Measurements from ENCODE around the gene CACNA2D4. TPM values are rescaled to one million over a fixed set of nuclear protein-coding genes. Genes with fewer than 3 reads are reported as not detected.

The CACNA2D4 gene
- total RNA-seq, 2 experiments from 2014 or later = 20.8 to 23.6 TPM

GRCh38 chr12:1845427-1845826 lies 73.0 kb downstream of the CACNA2D4 start:
- no peaks in the 10 kb centered on the region for H3K4me1 Mint-ChIP-seq
- H3K27ac Mint-ChIP-seq = no peak overlapping the region
- H3K27me3 Mint-ChIP-seq = peaks cover 10% of the 10 kb centered on the region
- H3K4me3 Mint-ChIP-seq = no peak overlapping the region
- no peaks in the 10 kb centered on the region for H3K9me3 Mint-ChIP-seq
- DNase-seq = no peak
- no peaks in the 10 kb centered on the region for H3K36me3 Mint-ChIP-seq (ENCODE audit: low read depth)
- POLR2A ChIA-PET = no interaction called here
- CTCF ChIA-PET = no interaction called here

GRCh38 chr12:1844661-1845409 lies 73.6 kb downstream of the CACNA2D4 start:
- Mint-ChIP-seq H3K9me3 (no peaks in the 10 kb centered on the region), H3K27me3 (peaks cover 10% of the 10 kb centered on the region), H3K4me3 (no peak overlapping the region), H3K27ac (no peak overlapping the region), H3K36me3 (ENCODE audit: low read depth) (no peaks in the 10 kb centered on the region), H3K4me1 (no peaks in the 10 kb centered on the region)
- ChIA-PET CTCF (no interaction called here), POLR2A (no interaction called here)
- DNase-seq = no peak

GRCh38 chr12:1844223-1844622 lies 74.2 kb downstream of the CACNA2D4 start:
- ChIA-PET POLR2A (no interaction called here), CTCF (no interaction called here)
- H3K4me3 Mint-ChIP-seq = no peak overlapping the region
- no peaks in the 10 kb centered on the region for H3K36me3 Mint-ChIP-seq (ENCODE audit: low read depth)
- H3K27ac Mint-ChIP-seq = no peak overlapping the region
- H3K9me3 Mint-ChIP-seq = no peaks in the 10 kb centered on the region
- H3K27me3 Mint-ChIP-seq = peaks cover 10% of the 10 kb centered on the region
- no peaks in the 10 kb centered on the region for H3K4me1 Mint-ChIP-seq
- DNase-seq = no peak

- ChIA-PET CTCF (no interaction called here), POLR2A (no interaction called here)
- no peak for DNase-seq
- no peaks in the 10 kb centered on the region for H3K36me3 Mint-ChIP-seq (ENCODE audit: low read depth)
- peaks cover 10% of the 10 kb centered on the region for H3K27me3 Mint-ChIP-seq
- no peaks in the 10 kb centered on the region for H3K9me3 Mint-ChIP-seq
- no peak overlapping the region for H3K27ac Mint-ChIP-seq
- no peak overlapping the region for H3K4me3 Mint-ChIP-seq
- no peaks in the 10 kb centered on the region for H3K4me1 Mint-ChIP-seq
Observed at GRCh38 chr12:1843641-1844005, 74.8 kb downstream of the CACNA2D4 start.

- no peaks in the 10 kb centered on the region for H3K9me3 Mint-ChIP-seq
- POLR2A ChIA-PET = no interaction called here
- no peaks in the 10 kb centered on the region for H3K4me1 Mint-ChIP-seq
- no peak overlapping the region for H3K4me3 Mint-ChIP-seq
- no peak for DNase-seq
- H3K27ac Mint-ChIP-seq = no peak overlapping the region
- peaks cover 10% of the 10 kb centered on the region for H3K27me3 Mint-ChIP-seq
- H3K36me3 Mint-ChIP-seq (ENCODE audit: low read depth) = no peaks in the 10 kb centered on the region
- CTCF ChIA-PET = no interaction called here
Observed at GRCh38 chr12:1842905-1843640, 75.4 kb downstream of the CACNA2D4 start.

GRCh38 chr12:1842183-1842904 lies 76.1 kb downstream of the CACNA2D4 start:
- H3K9me3 Mint-ChIP-seq = no peaks in the 10 kb centered on the region
- ChIA-PET POLR2A (no interaction called here), CTCF (no interaction called here)
- H3K27me3 Mint-ChIP-seq = peaks cover 10% of the 10 kb centered on the region
- H3K4me1 Mint-ChIP-seq = no peaks in the 10 kb centered on the region
- no peak overlapping the region for H3K4me3 Mint-ChIP-seq
- no peak overlapping the region for H3K27ac Mint-ChIP-seq
- no peak for DNase-seq
- no peaks in the 10 kb centered on the region for H3K36me3 Mint-ChIP-seq (ENCODE audit: low read depth)

GRCh38 chr12:1841586-1842182 lies 76.8 kb downstream of the CACNA2D4 start:
- no peak overlapping the region for H3K27ac Mint-ChIP-seq
- no peaks in the 10 kb centered on the region for H3K4me1 Mint-ChIP-seq
- H3K27me3 Mint-ChIP-seq = peaks cover 10% of the 10 kb centered on the region
- CTCF ChIA-PET = no interaction called here
- POLR2A ChIA-PET = no interaction called here
- H3K36me3 Mint-ChIP-seq (ENCODE audit: low read depth) = no peaks in the 10 kb centered on the region
- no peak for DNase-seq
- no peak overlapping the region for H3K4me3 Mint-ChIP-seq
- no peaks in the 10 kb centered on the region for H3K9me3 Mint-ChIP-seq

- H3K9me3 Mint-ChIP-seq = no peaks in the 10 kb centered on the region
- peaks cover 10% of the 10 kb centered on the region for H3K27me3 Mint-ChIP-seq
- no peaks in the 10 kb centered on the region for H3K4me1 Mint-ChIP-seq
- H3K36me3 Mint-ChIP-seq (ENCODE audit: low read depth) = no peaks in the 10 kb centered on the region
- POLR2A ChIA-PET = no interaction called here
- no peak overlapping the region for H3K27ac Mint-ChIP-seq
- CTCF ChIA-PET = no interaction called here
- DNase-seq = no peak
- no peak overlapping the region for H3K4me3 Mint-ChIP-seq
Observed at GRCh38 chr12:1840981-1841425, 77.4 kb downstream of the CACNA2D4 start.

GRCh38 chr12:1839956-1840951 lies 78.2 kb downstream of the CACNA2D4 start:
- no peak overlapping the region for H3K4me3 Mint-ChIP-seq
- peaks cover 10% of the 10 kb centered on the region for H3K27me3 Mint-ChIP-seq
- H3K36me3 Mint-ChIP-seq (ENCODE audit: low read depth) = no peaks in the 10 kb centered on the region
- CTCF ChIA-PET = interaction anchor here (0.6 kb wide), 1 partner anchor 1025 kb away, joined by 3 read pairs; no protein-coding TSS in a partner anchor
- H3K9me3 Mint-ChIP-seq = no peaks in the 10 kb centered on the region
- POLR2A ChIA-PET = no interaction called here
- no peak overlapping the region for H3K27ac Mint-ChIP-seq
- no peak for DNase-seq
- H3K4me1 Mint-ChIP-seq = no peaks in the 10 kb centered on the region

GRCh38 chr12:1839464-1839863 lies 79.0 kb downstream of the CACNA2D4 start:
- Mint-ChIP-seq H3K27me3 (peaks cover 7% of the 10 kb centered on the region), H3K9me3 (no peaks in the 10 kb centered on the region), H3K36me3 (ENCODE audit: low read depth) (no peaks in the 10 kb centered on the region), H3K27ac (no peak overlapping the region), H3K4me3 (no peak overlapping the region), H3K4me1 (no peaks in the 10 kb centered on the region)
- CTCF ChIA-PET = interaction anchor here (0.6 kb wide), 1 partner anchor 1026 kb away, joined by 3 read pairs; no protein-coding TSS in a partner anchor
- POLR2A ChIA-PET = no interaction called here
- no peak for DNase-seq

GRCh38 chr12:1838994-1839365 lies 79.5 kb downstream of the CACNA2D4 start:
- Mint-ChIP-seq H3K4me3 (no peak overlapping the region), H3K36me3 (ENCODE audit: low read depth) (no peaks in the 10 kb centered on the region), H3K27me3 (peaks cover 4% of the 10 kb centered on the region), H3K9me3 (no peaks in the 10 kb centered on the region), H3K4me1 (no peaks in the 10 kb centered on the region), H3K27ac (no peak overlapping the region)
- no peak for DNase-seq
- POLR2A ChIA-PET = no interaction called here
- CTCF ChIA-PET = no interaction called here

GRCh38 chr12:1838205-1838993 lies 80.1 kb downstream of the CACNA2D4 start:
- Mint-ChIP-seq H3K9me3 (no peaks in the 10 kb centered on the region), H3K27ac (no peak overlapping the region), H3K4me1 (no peaks in the 10 kb centered on the region), H3K27me3 (peaks cover 5% of the 10 kb centered on the region), H3K36me3 (ENCODE audit: low read depth) (no peaks in the 10 kb centered on the region), H3K4me3 (no peak overlapping the region)
- CTCF ChIA-PET = no interaction called here
- DNase-seq = no peak
- POLR2A ChIA-PET = no interaction called here
